Measurements from ENCODE around the gene SASH1. TPM values are rescaled to one million over a fixed set of nuclear protein-coding genes. Genes with fewer than 3 reads are reported as not detected.

SASH1 gene
- total RNA-seq, 3 donors from 2014 or later, result 107 to 304 (median 145) TPM

- no peaks in the 10 kb centered on the region for H3K9me3 ChIP-seq
- DNase-seq (ENCODE audit: low spot score in 2 of 2), result no peak
- H3K27me3 ChIP-seq, result no peaks in the 10 kb centered on the region
- TF ChIP-seq POLR2AphosphoS5 (IDR thresholded peaks at IDR 0.05) (no peak), CTCF (IDR thresholded peaks at IDR 0.05) (no peak), POLR2A (IDR thresholded peaks at IDR 0.05) (no peak)
- H3K4me3 ChIP-seq, result no peak overlapping the region
- no peaks in the 10 kb centered on the region for H3K36me3 ChIP-seq
- peaks cover 0 to 5% of the 10 kb centered on the region in 2 donors for H3K4me1 ChIP-seq
- no peak overlapping the region for H3K27ac ChIP-seq
- intact Hi-C loops (cut with DNase I; ENCODE audit: low total_unique reads), result no loop called here
Measured at GRCh38 chr6:148429423-148429822, 86.8 kb downstream of the SASH1 start.

- DNase-seq (ENCODE audit: low spot score in 2 of 2), result no peak
- intact Hi-C loops (cut with DNase I; ENCODE audit: low total_unique reads), result no loop called here
- Histone ChIP-seq H3K27ac (no peak overlapping the region), H3K4me3 (no peak overlapping the region), H3K27me3 (no peaks in the 10 kb centered on the region), H3K4me1 (peaks cover 0 to 5% of the 10 kb centered on the region in 2 donors), H3K9me3 (no peaks in the 10 kb centered on the region), H3K36me3 (no peaks in the 10 kb centered on the region)
- TF ChIP-seq POLR2AphosphoS5 (IDR thresholded peaks at IDR 0.05) (no peak), CTCF (IDR thresholded peaks at IDR 0.05) (no peak), POLR2A (IDR thresholded peaks at IDR 0.05) (no peak)
Measured at GRCh38 chr6:148430897-148431296, 88.3 kb downstream of the SASH1 start.

GRCh38 chr6:148431413-148431812 is 88.8 kb downstream of the SASH1 start:
- peak overlapping the region in 1 of 2 donors; percentile 50 for H3K27ac ChIP-seq
- no peaks in the 10 kb centered on the region for H3K9me3 ChIP-seq
- H3K36me3 ChIP-seq, result no peaks in the 10 kb centered on the region
- H3K4me1 ChIP-seq, result peaks cover 0 to 5% of the 10 kb centered on the region in 2 donors
- TF ChIP-seq POLR2A (IDR thresholded peaks at IDR 0.05), result no peak
- no peak for TF ChIP-seq CTCF (IDR thresholded peaks at IDR 0.05)
- TF ChIP-seq POLR2AphosphoS5 (IDR thresholded peaks at IDR 0.05), result no peak
- no peak overlapping the region for H3K4me3 ChIP-seq
- intact Hi-C loops (cut with DNase I; ENCODE audit: low total_unique reads), result no loop called here
- H3K27me3 ChIP-seq, result no peaks in the 10 kb centered on the region
- no peak for DNase-seq (ENCODE audit: low spot score in 2 of 2)

- DNase-seq (ENCODE audit: low spot score in 2 of 2), result no peak
- TF ChIP-seq POLR2AphosphoS5 (IDR thresholded peaks at IDR 0.05) (no peak), CTCF (IDR thresholded peaks at IDR 0.05) (no peak), POLR2A (IDR thresholded peaks at IDR 0.05) (no peak)
- Histone ChIP-seq H3K36me3 (no peaks in the 10 kb centered on the region), H3K4me3 (no peak overlapping the region), H3K27ac (peak overlapping the region; percentile 50 to 73), H3K4me1 (peaks cover 0 to 5% of the 10 kb centered on the region in 2 donors), H3K9me3 (no peaks in the 10 kb centered on the region), H3K27me3 (no peaks in the 10 kb centered on the region)
- intact Hi-C loops (cut with DNase I; ENCODE audit: low total_unique reads), result no loop called here
Measured at GRCh38 chr6:148431840-148432239, 89.2 kb downstream of the SASH1 start.

GRCh38 chr6:148432462-148433195 is 90.0 kb downstream of the SASH1 start:
- no peaks in the 10 kb centered on the region for H3K9me3 ChIP-seq
- peak overlapping the region; percentile 50 to 73 for H3K27ac ChIP-seq
- peak overlapping the region in 2 of 3 donors; percentile 20 to 26 for H3K4me3 ChIP-seq
- no peaks in the 10 kb centered on the region for H3K36me3 ChIP-seq
- no peaks in the 10 kb centered on the region for H3K27me3 ChIP-seq
- peak in 1 of 2 donors; percentile 67 for DNase-seq (ENCODE audit: low spot score in 2 of 2)
- TF ChIP-seq CTCF (IDR thresholded peaks at IDR 0.05), result no peak
- no peak for TF ChIP-seq POLR2A (IDR thresholded peaks at IDR 0.05)
- TF ChIP-seq POLR2AphosphoS5 (IDR thresholded peaks at IDR 0.05), result peak in 2 of 3 donors; percentile 38 to 45
- H3K4me1 ChIP-seq, result peaks cover 0 to 5% of the 10 kb centered on the region in 2 donors
- intact Hi-C loops (cut with DNase I; ENCODE audit: low total_unique reads), result no loop called here
